WERI-Rb-1 (cell line): ENCODE data around the gene IKBKE.

Experiments used
- DNase-seq: peaks from one replicate; pipeline ENCODE4 v3.0.0-alpha.2; 2020
- H3K27ac ChIP-seq: fragments of 250-450 bp; sonication (Bioruptor Pico); 2 replicates; pipeline ENCODE4 v1.5.1; 2020; ENCODE audit warnings: mild to moderate bottlenecking, moderate library complexity
- H3K27me3 ChIP-seq: fragments of 250-450 bp; sonication (Bioruptor Pico); 2 replicates; pipeline ENCODE4 v1.5.1; 2021; ENCODE audit warnings: mild to moderate bottlenecking, low read depth, moderate library complexity; ENCODE audit not compliant: insufficient read depth, severe bottlenecking
- H3K36me3 ChIP-seq: fragments of 250-450 bp; sonication (Bioruptor Pico); 2 replicates; pipeline ENCODE4 v1.5.1; 2020; ENCODE audit warnings: mild to moderate bottlenecking, moderate library complexity
- H3K4me3 ChIP-seq: 2 replicates; pipeline ENCODE4 v1.5.1; 2011; ENCODE audit warnings: low read depth, mild to moderate bottlenecking, control low read depth, low read length
- H3K9me3 ChIP-seq: fragments of 250-450 bp; sonication (Bioruptor Pico); 2 replicates; pipeline ENCODE4 v1.5.1; 2021; ENCODE audit warnings: mild to moderate bottlenecking, moderate library complexity; ENCODE audit not compliant: severe bottlenecking
- TF ChIP-seq, protein P1 (sequence below): IDR thresholded peaks from 2 replicates; pipeline ENCODE4 v1.5.1; 2011; ENCODE audit warnings: low read depth, mild to moderate bottlenecking, control low read depth, inconsistent platforms, low read length

The IKBKE gene

DNA sequence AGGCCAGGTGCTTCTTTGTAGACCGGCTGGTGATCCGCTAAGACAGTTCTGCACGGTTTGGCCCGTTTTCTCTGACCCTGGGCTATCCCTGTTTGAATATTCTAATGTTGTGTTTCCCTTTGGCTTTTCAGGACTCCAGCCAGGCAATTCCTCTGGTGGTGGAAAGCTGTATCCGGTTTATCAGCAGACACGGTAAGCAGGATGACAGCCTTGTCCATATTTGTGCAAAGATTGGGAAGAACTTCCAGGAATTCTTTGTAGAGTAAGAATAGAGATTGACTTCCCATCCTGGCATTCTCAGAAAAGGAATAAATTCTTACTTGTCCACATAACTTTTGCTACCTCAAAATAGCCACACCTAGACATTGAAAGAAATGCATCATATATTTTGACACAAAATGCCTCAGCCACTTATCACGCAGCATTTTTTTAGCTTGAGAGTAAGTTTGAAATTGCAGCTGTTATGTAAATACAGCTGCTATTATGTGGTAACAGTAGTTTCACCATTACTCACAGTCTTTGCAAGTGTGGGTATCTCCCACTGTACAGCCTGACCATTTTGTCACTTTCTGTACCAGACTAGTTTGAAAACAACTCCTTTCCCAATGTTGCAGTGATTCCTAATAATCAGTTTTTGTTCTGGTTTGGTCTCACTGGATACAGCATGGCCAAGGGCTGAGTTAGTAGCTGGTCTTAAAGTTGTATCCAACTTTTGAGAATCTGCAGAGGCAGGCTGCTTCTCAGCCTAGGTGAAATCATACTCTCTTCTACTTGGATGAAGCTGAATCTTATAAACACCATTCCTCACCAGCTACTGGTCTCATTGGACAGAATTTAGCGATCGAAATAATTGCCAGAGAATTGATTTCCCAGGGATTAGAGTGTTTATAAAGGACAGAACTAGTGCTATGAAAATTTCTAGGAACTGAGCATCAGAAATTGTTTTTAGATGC lies 40.0 kb upstream of the IKBKE start:
- no peak overlapping the region for H3K27ac ChIP-seq
- TF ChIP-seq, protein P1, sequence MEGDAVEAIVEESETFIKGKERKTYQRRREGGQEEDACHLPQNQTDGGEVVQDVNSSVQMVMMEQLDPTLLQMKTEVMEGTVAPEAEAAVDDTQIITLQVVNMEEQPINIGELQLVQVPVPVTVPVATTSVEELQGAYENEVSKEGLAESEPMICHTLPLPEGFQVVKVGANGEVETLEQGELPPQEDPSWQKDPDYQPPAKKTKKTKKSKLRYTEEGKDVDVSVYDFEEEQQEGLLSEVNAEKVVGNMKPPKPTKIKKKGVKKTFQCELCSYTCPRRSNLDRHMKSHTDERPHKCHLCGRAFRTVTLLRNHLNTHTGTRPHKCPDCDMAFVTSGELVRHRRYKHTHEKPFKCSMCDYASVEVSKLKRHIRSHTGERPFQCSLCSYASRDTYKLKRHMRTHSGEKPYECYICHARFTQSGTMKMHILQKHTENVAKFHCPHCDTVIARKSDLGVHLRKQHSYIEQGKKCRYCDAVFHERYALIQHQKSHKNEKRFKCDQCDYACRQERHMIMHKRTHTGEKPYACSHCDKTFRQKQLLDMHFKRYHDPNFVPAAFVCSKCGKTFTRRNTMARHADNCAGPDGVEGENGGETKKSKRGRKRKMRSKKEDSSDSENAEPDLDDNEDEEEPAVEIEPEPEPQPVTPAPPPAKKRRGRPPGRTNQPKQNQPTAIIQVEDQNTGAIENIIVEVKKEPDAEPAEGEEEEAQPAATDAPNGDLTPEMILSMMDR, result no peak
- H3K36me3 ChIP-seq, result peaks cover 22% of the 10 kb centered on the region
- H3K4me3 ChIP-seq, result no peak overlapping the region
- H3K9me3 ChIP-seq, result no peaks in the 10 kb centered on the region
- no peaks in the 10 kb centered on the region for H3K27me3 ChIP-seq
- DNase-seq, result no peak

DNA sequence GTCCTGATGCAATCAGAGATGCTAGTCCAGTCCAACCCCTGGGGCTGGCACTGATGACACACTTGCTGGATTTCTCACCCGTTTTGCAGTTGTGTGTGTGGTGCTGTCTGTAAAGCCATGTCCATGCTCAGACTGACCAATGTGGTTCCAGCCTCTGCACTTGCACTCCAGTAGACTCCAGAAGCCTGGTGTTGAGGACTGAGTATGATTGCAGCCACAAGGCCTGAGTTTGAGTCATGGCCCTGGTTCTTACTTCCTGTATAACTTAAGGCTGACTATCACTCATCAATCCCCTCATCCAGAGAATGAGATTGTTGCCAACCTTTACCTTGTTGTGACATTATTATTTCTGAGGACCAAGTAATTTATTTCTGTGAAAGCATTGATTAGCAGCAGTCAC lies 34.8 kb upstream of the IKBKE start:
- Histone ChIP-seq H3K27me3 (no peaks in the 10 kb centered on the region), H3K27ac (no peak overlapping the region), H3K4me3 (no peak overlapping the region), H3K36me3 (peaks cover 50% of the 10 kb centered on the region), H3K9me3 (no peaks in the 10 kb centered on the region)
- no peak for DNase-seq
- TF ChIP-seq, protein P1, result no peak

DNA sequence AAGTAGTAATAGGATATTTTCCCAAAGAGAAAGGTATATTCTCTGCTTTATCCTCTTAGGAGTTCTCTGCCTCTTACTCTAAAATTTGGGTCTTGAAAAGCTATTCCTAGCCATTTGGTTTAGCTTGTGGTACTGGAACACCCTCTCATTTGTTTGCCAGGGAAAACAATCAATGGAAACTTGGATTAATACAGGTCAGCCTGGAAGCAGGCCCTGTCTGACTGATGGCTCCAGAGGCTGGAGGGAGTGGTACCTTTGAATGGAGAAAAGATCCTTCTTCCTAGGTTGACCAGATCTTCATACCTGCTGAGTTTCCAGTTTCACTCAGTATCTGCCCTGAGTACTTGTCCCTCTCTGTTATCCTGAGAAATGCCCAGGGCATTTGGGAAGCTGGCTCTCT lies 31.7 kb upstream of the IKBKE start:
- H3K4me3 ChIP-seq, result no peak overlapping the region
- no peaks in the 10 kb centered on the region for H3K27me3 ChIP-seq
- no peak for DNase-seq
- no peaks in the 10 kb centered on the region for H3K9me3 ChIP-seq
- no peak overlapping the region for H3K27ac ChIP-seq
- TF ChIP-seq, protein P1, result no peak
- peaks cover 73% of the 10 kb centered on the region for H3K36me3 ChIP-seq

DNA sequence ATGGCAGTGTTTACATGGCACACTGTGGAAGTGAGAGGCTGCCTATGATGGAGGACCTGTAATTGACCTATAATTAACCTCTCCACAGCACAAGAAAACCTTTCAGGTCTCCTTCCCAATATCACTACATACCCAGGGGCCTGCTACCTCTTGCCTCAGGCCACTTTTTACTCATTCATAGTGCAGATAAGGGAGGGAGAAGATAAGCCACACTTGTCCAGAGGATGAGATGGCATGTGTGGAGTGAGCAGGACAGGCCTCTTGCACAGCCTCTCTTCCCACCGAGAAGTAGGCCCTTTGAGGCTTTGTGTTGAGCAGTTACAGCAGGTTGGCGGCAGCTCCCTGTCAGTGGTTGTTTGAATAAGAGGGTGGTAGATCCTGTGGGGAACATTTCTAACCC lies 31.1 kb upstream of the IKBKE start:
- Histone ChIP-seq H3K27me3 (no peaks in the 10 kb centered on the region), H3K27ac (no peak overlapping the region), H3K9me3 (no peaks in the 10 kb centered on the region), H3K4me3 (no peak overlapping the region), H3K36me3 (peaks cover 75% of the 10 kb centered on the region)
- TF ChIP-seq, protein P1, result no peak
- no peak for DNase-seq

DNA sequence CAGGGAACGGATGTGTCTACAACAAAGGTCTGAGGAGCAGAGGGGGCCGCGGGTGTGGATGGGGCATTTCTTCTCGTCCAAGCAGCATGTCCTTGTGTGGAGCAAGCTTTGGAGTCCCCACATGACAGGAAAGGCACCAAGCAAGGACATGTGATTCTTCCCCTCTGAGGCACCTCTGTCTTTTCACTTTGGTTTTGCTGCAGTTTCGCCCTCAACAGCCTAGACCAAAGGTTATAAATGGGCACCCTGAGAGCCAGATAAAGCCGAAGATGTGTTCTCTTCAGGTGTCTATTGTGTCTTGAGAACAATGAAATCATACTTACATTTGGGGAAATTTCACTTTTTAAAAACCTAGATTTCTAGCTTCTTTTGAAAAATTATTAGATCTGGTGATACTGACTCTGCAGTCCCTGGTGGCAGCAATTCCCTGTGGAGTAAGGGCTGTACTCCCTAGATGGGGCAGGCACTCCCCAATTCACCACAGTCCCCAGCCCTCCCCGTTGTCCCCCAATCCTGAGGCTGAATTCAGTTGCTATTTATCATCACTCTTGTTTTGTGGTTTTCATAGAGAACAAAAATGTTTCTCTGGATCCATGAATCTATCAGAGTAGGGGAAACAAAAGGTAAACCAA lies 28.8 kb upstream of the IKBKE start:
- no peak overlapping the region for H3K27ac ChIP-seq
- DNase-seq, result no peak
- H3K9me3 ChIP-seq, result no peaks in the 10 kb centered on the region
- H3K27me3 ChIP-seq, result no peaks in the 10 kb centered on the region
- H3K4me3 ChIP-seq, result no peak overlapping the region
- H3K36me3 ChIP-seq, result peaks cover 69% of the 10 kb centered on the region
- TF ChIP-seq, protein P1, result no peak
